SU-DHL-6 (cell line): ENCODE results near the gene RSPO3.

ENCODE experiments used
- EZH2phosphoT487 ChIP-seq: fragments of 200-600 bp; sonication (generic), shearing (Covaris generic); conservative IDR thresholded peaks from 2 replicates; pipeline ENCODE4 v1.6.1; 2018; ENCODE audit warnings: mild to moderate bottlenecking, antibody characterized with exemption, low read length, moderate library complexity, mixed read lengths
- TF ChIP-seq, protein P1 (sequence below): fragments of 200-600 bp; sonication (generic); IDR thresholded peaks from one replicate; pipeline ENCODE4 v1.5.1; 2017; ENCODE audit warnings: antibody characterized with exemption, mild to moderate bottlenecking, low read length, moderate library complexity; ENCODE audit not compliant: insufficient read depth, poor library complexity, severe bottlenecking

DNA sequence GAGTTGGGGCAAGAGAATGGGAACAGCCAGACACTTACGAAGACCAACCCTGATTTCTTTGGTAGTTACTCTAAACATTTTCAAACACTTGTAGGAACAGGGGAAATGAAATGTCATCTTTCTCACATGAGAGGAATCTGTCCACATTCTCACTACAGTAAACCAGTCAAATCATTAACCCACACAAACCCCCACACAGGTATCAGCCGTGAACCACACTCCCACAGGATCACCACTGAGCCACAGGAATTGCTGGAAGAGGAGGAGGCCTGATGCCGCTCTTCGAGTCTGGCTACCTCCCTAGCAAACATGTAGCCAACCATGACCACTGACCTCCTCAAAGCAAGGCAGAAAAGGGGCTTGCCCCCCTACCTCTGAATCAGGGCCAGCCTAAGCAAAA lies 6.9 kb upstream of the RSPO3 start:
- TF ChIP-seq, protein P1, sequence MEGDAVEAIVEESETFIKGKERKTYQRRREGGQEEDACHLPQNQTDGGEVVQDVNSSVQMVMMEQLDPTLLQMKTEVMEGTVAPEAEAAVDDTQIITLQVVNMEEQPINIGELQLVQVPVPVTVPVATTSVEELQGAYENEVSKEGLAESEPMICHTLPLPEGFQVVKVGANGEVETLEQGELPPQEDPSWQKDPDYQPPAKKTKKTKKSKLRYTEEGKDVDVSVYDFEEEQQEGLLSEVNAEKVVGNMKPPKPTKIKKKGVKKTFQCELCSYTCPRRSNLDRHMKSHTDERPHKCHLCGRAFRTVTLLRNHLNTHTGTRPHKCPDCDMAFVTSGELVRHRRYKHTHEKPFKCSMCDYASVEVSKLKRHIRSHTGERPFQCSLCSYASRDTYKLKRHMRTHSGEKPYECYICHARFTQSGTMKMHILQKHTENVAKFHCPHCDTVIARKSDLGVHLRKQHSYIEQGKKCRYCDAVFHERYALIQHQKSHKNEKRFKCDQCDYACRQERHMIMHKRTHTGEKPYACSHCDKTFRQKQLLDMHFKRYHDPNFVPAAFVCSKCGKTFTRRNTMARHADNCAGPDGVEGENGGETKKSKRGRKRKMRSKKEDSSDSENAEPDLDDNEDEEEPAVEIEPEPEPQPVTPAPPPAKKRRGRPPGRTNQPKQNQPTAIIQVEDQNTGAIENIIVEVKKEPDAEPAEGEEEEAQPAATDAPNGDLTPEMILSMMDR: no peak
- TF ChIP-seq EZH2phosphoT487: no peak
